Right lobe of liver (tissue), 4 donors: ENCODE data around the gene TRAF3.
A peak's percentile ranks its signal among the peaks of the same experiment; 100 is the strongest.

Experiments used
- CTCF ChIP-seq, 4 donors: fragments of 200-600 bp in 3 of 4; fragments of 450-650 bp in 1 of 4; IDR thresholded peaks; one replicate each; pipeline versions ENCODE4 v1.5.1 to v1.8.0; 2016 to 2022; ENCODE audit warnings: antibody characterized with exemption in 4 of 4, mild to moderate bottlenecking in 2 of 4
- POLR2A ChIP-seq: fragments of 450-650 bp; IDR thresholded peaks from one replicate; pipeline ENCODE4 v1.6.1; 2017; ENCODE audit warnings: antibody characterized with exemption, mild to moderate bottlenecking
- donor health status: DM: no; HTN: no; CAD: no.
- donor health status: DM: no; HTN: no; CAD: no.
- donor health status: DM: no; HTN: yes; CAD: no.

GRCh38 chr14:102776761-102777710, at the start of gene TRAF3:
- TF ChIP-seq CTCF (IDR thresholded peaks at IDR 0.05): no peak
- peak; percentile 45 for TF ChIP-seq POLR2A
